Activated naive CD4-positive, alpha-beta T cell treated with anti-CD3 and anti-CD28 coated beads, Interleukin-2, amount 50 U/mL, for 16 hours (primary cell): ENCODE data around the gene ZNF341.
A peak's percentile ranks its signal among the peaks of the same experiment; 100 is the strongest.
"Not testable (repeated sequence)": the region's sequence is repeated elsewhere in the genome, so short reads cannot be mapped to it uniquely, and the experiment has no call there.

Experiments used
- DNase-seq: peaks from one replicate; pipeline ENCODE4 v3.0.0-alpha.2; 2020

ZNF341 gene

GRCh38 chr20:33732166-33732970, 572 bp downstream of the ZNF341 start:
- peak; percentile 82 for DNase-seq

- no peak for DNase-seq
Measured at GRCh38 chr20:33733654-33734576, 2.1 kb downstream of the ZNF341 start.

GRCh38 chr20:33736962-33737361, 5.2 kb downstream of the ZNF341 start:
- no peak for DNase-seq

GRCh38 chr20:33739493-33739892, 7.7 kb downstream of the ZNF341 start:
- no peak for DNase-seq

- no peak for DNase-seq
Measured at GRCh38 chr20:33740189-33740588, 8.4 kb downstream of the ZNF341 start.

GRCh38 chr20:33744181-33744580, 12.4 kb downstream of the ZNF341 start:
- no peak for DNase-seq

GRCh38 chr20:33744773-33745385, 13.1 kb downstream of the ZNF341 start:
- DNase-seq, result no peak

- DNase-seq, result no peak
Measured at GRCh38 chr20:33746325-33746998, 14.7 kb downstream of the ZNF341 start.

GRCh38 chr20:33751775-33752174, 20.0 kb downstream of the ZNF341 start:
- no peak for DNase-seq

GRCh38 chr20:33753143-33753542, 21.3 kb downstream of the ZNF341 start:
- no peak for DNase-seq

GRCh38 chr20:33753763-33754162, 22.0 kb downstream of the ZNF341 start:
- no peak for DNase-seq

- DNase-seq, result not testable (repeated sequence)
Measured at GRCh38 chr20:33755936-33756490, 24.2 kb downstream of the ZNF341 start.

- DNase-seq, result no peak
Measured at GRCh38 chr20:33757046-33757445, 25.2 kb downstream of the ZNF341 start.

GRCh38 chr20:33757458-33757857, 25.7 kb downstream of the ZNF341 start:
- DNase-seq, result no peak

GRCh38 chr20:33761698-33762250, 30.0 kb downstream of the ZNF341 start:
- DNase-seq, result no peak

- no peak for DNase-seq
Measured at GRCh38 chr20:33765099-33765498, 33.3 kb downstream of the ZNF341 start.

GRCh38 chr20:33765592-33765991, 33.8 kb downstream of the ZNF341 start:
- no peak for DNase-seq

GRCh38 chr20:33766686-33767085, 34.9 kb downstream of the ZNF341 start:
- DNase-seq, result no peak

GRCh38 chr20:33767777-33768138, 36.0 kb downstream of the ZNF341 start:
- DNase-seq, result no peak

- no peak for DNase-seq
Measured at GRCh38 chr20:33769043-33769442, 37.2 kb downstream of the ZNF341 start.

GRCh38 chr20:33770005-33770404, 38.2 kb downstream of the ZNF341 start:
- no peak for DNase-seq

GRCh38 chr20:33771938-33772337, 40.1 kb downstream of the ZNF341 start:
- DNase-seq, result no peak
